B cell (primary cell): ENCODE results near the gene NPW. TPM values are rescaled to one million over a fixed set of nuclear protein-coding genes. Genes with fewer than 3 reads are reported as not detected.
A peak's percentile ranks its signal among the peaks of the same experiment; 100 is the strongest.

Experiments
- ATAC-seq: fragments of 200-7000 bp; cut with Tn5 transposase; one replicate; pipeline ENCODE4 v1.10.0; 2021; ENCODE audit warnings: low read depth, mild to moderate bottlenecking, moderate number of reproducible peaks, moderate library complexity
- CTCF ChIA-PET: fragments of 350-600 bp; sonication (Branson Sonifier 250); formaldehyde crosslinking; loops from one replicate; lab custom pipeline; 2021; ENCODE audit warnings: antibody characterized with exemption, inconsistent platforms; lab: Charles Lee
- POLR2A ChIA-PET: fragments of 350-600 bp; sonication (Branson Sonifier 250); formaldehyde crosslinking; loops from one replicate; lab custom pipeline; 2021; ENCODE audit warnings: antibody characterized with exemption; lab: Charles Lee
- DNase-seq: peaks from one replicate; pipeline ENCODE4 v3.0.0; 2013
- H2AFZ ChIP-seq: 2 replicates; pipeline ENCODE4 v1.6.1; 2012; ENCODE audit warnings: mild to moderate bottlenecking, low read depth, low read length; ENCODE audit not compliant: insufficient read depth, poor library complexity, severe bottlenecking
- H3K27ac ChIP-seq, 2 donors: 1 replicate in 1 of 2; 2 replicates in 1 of 2; pipeline ENCODE4 v1.5.1; 2012 to 2013; ENCODE audit warnings: low read length in 2 of 2, mild to moderate bottlenecking in 2 of 2, moderate library complexity in 1 of 2
- H3K27me3 ChIP-seq, 4 experiments: fragments of 200-600 bp in 1 of 4; sonication (generic) in 1 of 4; replicated peaks in 1 of 4; 1 replicate in 2 of 4; 2 replicates in 2 of 4; pipeline versions ENCODE4 v1.6.1 to v1.7.0; 2013 to 2016; ENCODE audit warnings: low read length in 3 of 4, mild to moderate bottlenecking in 2 of 4, mixed read lengths in 1 of 4, moderate library complexity in 1 of 4; ENCODE audit not compliant: insufficient read depth in 4 of 4, control insufficient read depth in 3 of 4; ENCODE audit errors: control extremely low read depth in 1 of 4
- H3K36me3 ChIP-seq, 2 experiments: replicated peaks in 1 of 2; 1 replicate in 1 of 2; 2 replicates in 1 of 2; pipeline versions ENCODE4 v1.6.1 to v1.7.1; 2013; ENCODE audit warnings: low read length in 1 of 2; ENCODE audit not compliant: insufficient read depth in 2 of 2, control insufficient read depth in 1 of 2; ENCODE audit errors: control extremely low read depth in 1 of 2, extremely low read depth in 1 of 2
- H3K4me1 ChIP-seq, 2 donors: fragments of 200-600 bp in 1 of 2; sonication (generic) in 1 of 2; 1 replicate in 1 of 2; 2 replicates in 1 of 2; pipeline versions ENCODE4 v1.5.1 to v1.6.1; 2013 to 2017; ENCODE audit warnings: low read length in 2 of 2; ENCODE audit not compliant: control insufficient read depth in 2 of 2, insufficient read depth in 2 of 2
- H3K4me2 ChIP-seq: replicated peaks from 2 replicates; pipeline ENCODE3; 2012; ENCODE audit warnings: mild to moderate bottlenecking, low read depth, low read length; ENCODE audit not compliant: poor library complexity, severe bottlenecking
- H3K4me3 ChIP-seq, 5 experiments: fragments of 200-600 bp in 1 of 5; sonication (generic) in 1 of 5; 1 replicate in 3 of 5; 2 replicates in 2 of 5; pipeline versions ENCODE4 v1.5.1 to v1.7.0; 2011 to 2016; ENCODE audit warnings: low read length in 4 of 5, mild to moderate bottlenecking in 4 of 5, low read depth in 2 of 5, control low read depth in 1 of 5, moderate library complexity in 1 of 5; ENCODE audit not compliant: insufficient read depth in 1 of 5; ENCODE audit errors: control extremely low read depth in 1 of 5, extremely low read depth in 1 of 5
- H3K79me2 ChIP-seq: fragments of 200-600 bp; sonication (generic); one replicate; pipeline ENCODE4 v1.6.0; 2016; ENCODE audit warnings: low read length; ENCODE audit not compliant: control insufficient read depth, insufficient read depth
- H3K9ac ChIP-seq: fragments of 200-600 bp; sonication (generic); 2 replicates; pipeline ENCODE4 v1.6.1; 2017; ENCODE audit warnings: mild to moderate bottlenecking, low read length, moderate library complexity
- H3K9me3 ChIP-seq, 3 donors: one replicate each; pipeline versions ENCODE4 v1.6.1 to v1.7.1; 2013; ENCODE audit warnings: low read length in 2 of 3; ENCODE audit not compliant: control insufficient read depth in 2 of 3, insufficient read depth in 1 of 3; ENCODE audit errors: control extremely low read depth in 1 of 3
- H4K20me1 ChIP-seq: 2 replicates; pipeline ENCODE4 v1.6.0; 2012; ENCODE audit warnings: mild to moderate bottlenecking, low read length; ENCODE audit not compliant: insufficient read depth, control insufficient read depth, poor library complexity, severe bottlenecking
- H3K27ac Mint-ChIP-seq: one replicate; pipeline ENCODE4 v1.8.0; 2021; ENCODE audit warnings: mixed read lengths
- H3K27me3 Mint-ChIP-seq: one replicate; pipeline ENCODE4 v1.8.0; 2021; ENCODE audit warnings: mixed read lengths
- H3K4me1 Mint-ChIP-seq: one replicate; pipeline ENCODE4 v1.8.0; 2021; ENCODE audit warnings: mixed read lengths
- H3K4me3 Mint-ChIP-seq: one replicate; pipeline ENCODE4 v1.8.0; 2021; ENCODE audit warnings: mixed read lengths
- H3K9me3 Mint-ChIP-seq: one replicate; pipeline ENCODE4 v1.8.0; 2022; ENCODE audit warnings: mixed read lengths; ENCODE audit not compliant: insufficient read depth
- EZH2 ChIP-seq: IDR thresholded peaks from 2 replicates; pipeline ENCODE4 v1.6.1; 2012; ENCODE audit warnings: borderline replicate concordance, low read depth, mild to moderate bottlenecking, moderate library complexity, low read length; ENCODE audit not compliant: insufficient read depth, poor library complexity, severe bottlenecking
- WGBS: methylation state at CpG from one replicate; pipeline ENCODE4 v1.1.5; 2013; ENCODE audit warnings: missing lambda C conversion rate; ENCODE audit not compliant: insufficient coverage; 5-methylcytosine and 5-hydroxymethylcytosine counted together
- intact Hi-C: fragments of 100-400 bp; cut with micrococcal nuclease; formaldehyde crosslinking; loops from one replicate; pipeline ENCODE4 v1.10.0; 2022
- polyA plus RNA-seq: library from polyadenylated mRNA; depleted of rRNA; stranded (reverse); fragments of >200 nt; gene quantifications from 2 replicates; pipeline ENCODE4 v1.2.3, GENCODE V29; 2012
- total RNA-seq, 2 donors: library from RNA; stranded (reverse); fragments of 120-200 nt in 1 of 2; gene quantifications; 1 replicate in 1 of 2; 2 replicates in 1 of 2; pipeline versions ENCODE4 v1.2.3 to v1.2.4, GENCODE V29; 2013 to 2022
- TF ChIP-seq, protein P1 (sequence below): fragments of 200-600 bp; IDR thresholded peaks from one replicate; pipeline ENCODE4 v1.8.0; 2022; ENCODE audit warnings: antibody characterized with exemption, mild to moderate bottlenecking

Gene NPW
- total and polyA plus RNA-seq, 2 donors (not counting 1 experiment from before 2014, with no cell fraction given): 0.13 to 1.7 TPM

DNA sequence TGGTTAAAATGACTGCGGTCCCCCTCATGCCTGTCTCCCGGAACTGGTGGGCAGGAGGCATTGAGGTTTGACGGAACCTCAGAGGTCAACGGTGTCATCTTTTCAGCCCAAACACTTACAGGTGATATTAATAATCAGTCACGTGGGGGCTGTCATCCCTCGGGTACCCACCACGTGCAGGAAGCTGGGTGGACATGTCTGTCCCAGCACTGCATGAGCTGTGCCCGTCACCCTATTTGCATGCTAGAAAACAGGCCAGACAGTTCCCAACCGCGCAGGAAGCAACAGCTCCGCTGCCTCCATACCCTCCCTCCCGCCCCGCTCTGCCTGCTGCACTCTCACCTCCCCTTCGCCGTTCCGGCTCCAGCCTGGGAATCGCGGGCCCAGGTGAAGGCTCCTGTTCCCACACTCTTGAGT is 28.4 kb upstream of the NPW start:
- peaks cover 24 to 35% of the 10 kb centered on the region in 2 donors for H3K4me1 ChIP-seq
- peak overlapping the region; percentile 86 to 92 for H3K27ac ChIP-seq
- H3K36me3 ChIP-seq: peaks cover 0 to under 1% of the 10 kb centered on the region in 2 experiments
- peaks cover 33% of the 10 kb centered on the region for H3K4me1 Mint-ChIP-seq
- H3K27me3 Mint-ChIP-seq: no peaks in the 10 kb centered on the region
- H3K4me2 ChIP-seq: peak overlapping the region; percentile 100
- peak overlapping the region; percentile 90 for H3K9ac ChIP-seq
- H3K4me3 Mint-ChIP-seq: peak overlapping the region; percentile 91
- CTCF ChIA-PET: interaction anchor here (0.6 to 5.5 kb wide), 6 partner anchors 13 to 451 kb away, joined by 3 to 32 read pairs (median 4); partner anchors contain the start of genes RPS2 and TRAF7
- H3K27me3 ChIP-seq: no peaks in the 10 kb centered on the region
- DNase-seq (peak; percentile 89), ATAC-seq (peak; percentile 54)
- peak overlapping the region; percentile 97 for H3K27ac Mint-ChIP-seq
- no peaks in the 10 kb centered on the region for H4K20me1 ChIP-seq
- peak overlapping the region; percentile 56 for H2AFZ ChIP-seq
- TF ChIP-seq, protein P1, sequence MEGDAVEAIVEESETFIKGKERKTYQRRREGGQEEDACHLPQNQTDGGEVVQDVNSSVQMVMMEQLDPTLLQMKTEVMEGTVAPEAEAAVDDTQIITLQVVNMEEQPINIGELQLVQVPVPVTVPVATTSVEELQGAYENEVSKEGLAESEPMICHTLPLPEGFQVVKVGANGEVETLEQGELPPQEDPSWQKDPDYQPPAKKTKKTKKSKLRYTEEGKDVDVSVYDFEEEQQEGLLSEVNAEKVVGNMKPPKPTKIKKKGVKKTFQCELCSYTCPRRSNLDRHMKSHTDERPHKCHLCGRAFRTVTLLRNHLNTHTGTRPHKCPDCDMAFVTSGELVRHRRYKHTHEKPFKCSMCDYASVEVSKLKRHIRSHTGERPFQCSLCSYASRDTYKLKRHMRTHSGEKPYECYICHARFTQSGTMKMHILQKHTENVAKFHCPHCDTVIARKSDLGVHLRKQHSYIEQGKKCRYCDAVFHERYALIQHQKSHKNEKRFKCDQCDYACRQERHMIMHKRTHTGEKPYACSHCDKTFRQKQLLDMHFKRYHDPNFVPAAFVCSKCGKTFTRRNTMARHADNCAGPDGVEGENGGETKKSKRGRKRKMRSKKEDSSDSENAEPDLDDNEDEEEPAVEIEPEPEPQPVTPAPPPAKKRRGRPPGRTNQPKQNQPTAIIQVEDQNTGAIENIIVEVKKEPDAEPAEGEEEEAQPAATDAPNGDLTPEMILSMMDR: no peak
- no peak for TF ChIP-seq EZH2
- H3K4me3 ChIP-seq: peak overlapping the region in 4 of 5 experiments; percentile 65 to 93 (median 69)
- POLR2A ChIA-PET: interaction anchor here (0.6 to 3.0 kb wide), 13 partner anchors 8 to 260 kb away, joined by 3 to 36 read pairs (median 5); partner anchors contain the start of genes ECI1, MSRB1, RNF151 and RPS2
- H3K9me3 Mint-ChIP-seq: no peaks in the 10 kb centered on the region
- WGBS: 0% methylated on average over 18 of the region's 18 CpGs
- H3K9me3 ChIP-seq: peaks cover 0 to 13% (median 0%) of the 10 kb centered on the region in 3 donors
- intact Hi-C loops: loop anchor here (1.0 to 10.0 kb wide), 4 partner anchors 8 to 786 kb away; partner anchors contain the start of genes ELOB, MSRB1 and RPS2
- no peaks in the 10 kb centered on the region for H3K79me2 ChIP-seq

DNA sequence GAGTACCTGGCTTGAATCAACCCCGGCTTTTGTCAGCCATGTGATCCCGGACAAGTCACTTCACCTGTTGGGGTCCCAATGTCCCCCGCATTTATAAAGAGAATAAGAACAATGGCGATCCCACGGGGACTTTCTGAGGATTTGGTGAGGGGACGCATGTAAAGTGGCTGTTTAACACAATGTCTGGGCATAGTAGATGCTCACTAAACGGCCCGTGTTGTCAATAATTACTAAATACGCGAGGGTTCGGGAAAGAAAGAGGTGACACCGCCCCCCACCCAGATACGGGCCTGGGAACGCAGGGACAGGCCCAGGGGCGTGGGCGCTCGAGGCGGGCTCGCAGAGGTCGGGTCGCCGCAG is 28.0 kb upstream of the NPW start:
- H3K27me3 ChIP-seq: no peaks in the 10 kb centered on the region
- no peak for DNase-seq
- H2AFZ ChIP-seq: peak overlapping the region; percentile 0
- H3K27me3 Mint-ChIP-seq: no peaks in the 10 kb centered on the region
- H3K4me1 Mint-ChIP-seq: peaks cover 33% of the 10 kb centered on the region
- no peaks in the 10 kb centered on the region for H3K79me2 ChIP-seq
- POLR2A ChIA-PET: interaction anchor here (0.6 to 3.0 kb wide), 15 partner anchors 9 to 755 kb away, joined by 3 to 36 read pairs (median 5); partner anchors contain the start of genes ECI1, MSRB1, PDPK1 and RPS2
- peaks cover 24 to 35% of the 10 kb centered on the region in 2 donors for H3K4me1 ChIP-seq
- intact Hi-C loops: loop anchor here (1.0 to 10.0 kb wide), 4 partner anchors 8 to 786 kb away; partner anchors contain the start of genes ELOB, MSRB1 and RPS2
- CTCF ChIA-PET: interaction anchor here (1.2 to 5.5 kb wide), 4 partner anchors 13 to 163 kb away, joined by 3 to 32 read pairs (median 4); partner anchors contain the start of genes RPS2 and TRAF7
- WGBS: 10% methylated on average over 22 of the region's 22 CpGs
- no peak for TF ChIP-seq EZH2
- TF ChIP-seq, protein P1: no peak
- no peaks in the 10 kb centered on the region for H3K36me3 ChIP-seq
- peak overlapping the region; percentile 86 to 92 for H3K27ac ChIP-seq
- peaks cover 0 to 13% (median 0%) of the 10 kb centered on the region in 3 donors for H3K9me3 ChIP-seq
- peak overlapping the region; percentile 53 for H3K9ac ChIP-seq
- H3K9me3 Mint-ChIP-seq: no peaks in the 10 kb centered on the region
- H3K4me3 Mint-ChIP-seq: peak overlapping the region; percentile 91
- peak overlapping the region; percentile 97 for H3K27ac Mint-ChIP-seq
- ATAC-seq: no peak
- peak overlapping the region; percentile 100 for H3K4me2 ChIP-seq
- H4K20me1 ChIP-seq: no peaks in the 10 kb centered on the region
- peak overlapping the region in 4 of 5 experiments; percentile 51 to 93 (median 69) for H3K4me3 ChIP-seq
